ENCODE data around the gene PDE4D. TPM values are rescaled to one million over a fixed set of nuclear protein-coding genes. Genes with fewer than 3 reads are reported as not detected.

Gene PDE4D
- total and polyA plus RNA-seq, 2 donors (not counting 3 experiments of a cell fraction or from before 2014, with no cell fraction given) = 34.5 to 51.2 TPM

- dilution Hi-C loops (cut with MboI; ENCODE audit: extremely low pct_ligation_motif_present, low sequenced_read_pairs) = no loop called here
- Histone ChIP-seq H3K4me3 (replicated peaks in 1 of 3; ENCODE audit: insufficient read depth in 1 of 3, low read depth in 1 of 3, low read length in 3 of 3) (no peak overlapping the region), H3K4me1 (ENCODE audit: control insufficient read depth, extremely low read depth, insufficient read depth, low read length) (no peaks in the 10 kb centered on the region), H3K27ac (ENCODE audit: insufficient read depth, low read depth, low read length) (no peak overlapping the region), H3K27me3 (ENCODE audit: control insufficient read depth in 2 of 2, insufficient read depth in 2 of 2, low read length in 2 of 2) (no peaks in the 10 kb centered on the region), H4K20me1 (replicated peaks; ENCODE audit: control insufficient read depth, extremely low read depth, insufficient read depth, low read length) (peaks cover 5% of the 10 kb centered on the region), H3K79me2 (ENCODE audit: control insufficient read depth, insufficient read depth, low read length) (no peaks in the 10 kb centered on the region), H2AFZ (ENCODE audit: low read depth, low read length) (no peak overlapping the region), H3K36me3 (ENCODE audit: control insufficient read depth in 2 of 2, extremely low read depth in 1 of 2, insufficient read depth in 2 of 2, low read length in 2 of 2) (no peaks in the 10 kb centered on the region), H3K9me1 (replicated peaks; ENCODE audit: control insufficient read depth, extremely low read depth, insufficient read depth, low read length) (no peaks in the 10 kb centered on the region), H3K4me2 (ENCODE audit: insufficient read depth, low read length) (no peak overlapping the region), H3K9me3 (replicated peaks; ENCODE audit: control insufficient read depth, insufficient read depth, low read length) (no peaks in the 10 kb centered on the region), H3K9ac (replicated peaks; ENCODE audit: extremely low read depth, insufficient read depth, low read length) (no peak overlapping the region)
- POLR2A ChIA-PET = no interaction called here
- DNase-seq (ENCODE audit: low read depth, low spot score) (no peak), FAIRE-seq (no peak)
- intact Hi-C loops (cut with micrococcal nuclease) = no loop called here
- TF ChIP-seq MYC (IDR thresholded peaks at IDR 0.05; ENCODE audit: low read depth, low read length) = no peak
- no TSS peak for BruUV-seq (replicated peaks)
- CTCF ChIA-PET = no interaction called here
These were observed 867.8 kb downstream of the PDE4D start for GRCh38 chr5:59025734-59026133.

- FAIRE-seq = no peak
- BruUV-seq (replicated peaks) = no TSS peak
- dilution Hi-C loops (cut with MboI; ENCODE audit: extremely low pct_ligation_motif_present, low sequenced_read_pairs) = no loop called here
These were observed 871.5 kb downstream of the PDE4D start for GRCh38 chr5:59021837-59022514.

More at GRCh38 chr5:59021837-59022514, 871.5 kb downstream of the PDE4D start:
- Histone ChIP-seq H3K27me3 (ENCODE audit: control insufficient read depth in 2 of 2, insufficient read depth in 2 of 2, low read length in 2 of 2) (no peaks in the 10 kb centered on the region), H3K9me1 (replicated peaks; ENCODE audit: control insufficient read depth, extremely low read depth, insufficient read depth, low read length) (no peaks in the 10 kb centered on the region), H2AFZ (ENCODE audit: low read depth, low read length) (no peak overlapping the region), H3K4me3 (replicated peaks in 1 of 3; ENCODE audit: insufficient read depth in 1 of 3, low read depth in 1 of 3, low read length in 3 of 3) (no peak overlapping the region), H3K4me1 (ENCODE audit: control insufficient read depth, extremely low read depth, insufficient read depth, low read length) (no peaks in the 10 kb centered on the region), H3K4me2 (ENCODE audit: insufficient read depth, low read length) (no peak overlapping the region), H3K36me3 (ENCODE audit: control insufficient read depth in 2 of 2, extremely low read depth in 1 of 2, insufficient read depth in 2 of 2, low read length in 2 of 2) (no peaks in the 10 kb centered on the region), H3K9me3 (replicated peaks; ENCODE audit: control insufficient read depth, insufficient read depth, low read length) (no peaks in the 10 kb centered on the region), H3K9ac (replicated peaks; ENCODE audit: extremely low read depth, insufficient read depth, low read length) (no peak overlapping the region), H3K27ac (ENCODE audit: insufficient read depth, low read depth, low read length) (no peak overlapping the region), H4K20me1 (replicated peaks; ENCODE audit: control insufficient read depth, extremely low read depth, insufficient read depth, low read length) (peaks cover 5% of the 10 kb centered on the region), H3K79me2 (ENCODE audit: control insufficient read depth, insufficient read depth, low read length) (no peaks in the 10 kb centered on the region)
- intact Hi-C loops (cut with micrococcal nuclease) = no loop called here
- ChIA-PET POLR2A (no interaction called here), CTCF (no interaction called here)
- no peak for DNase-seq (ENCODE audit: low read depth, low spot score)
- TF ChIP-seq POLR2AphosphoS5 (IDR thresholded peaks at IDR 0.05; ENCODE audit: insufficient read depth, low read depth, low read length) (no peak), FOS (IDR thresholded peaks at IDR 0.05; ENCODE audit: borderline replicate concordance, insufficient read depth, low read length) (no peak), MAX (IDR thresholded peaks at IDR 0.05; ENCODE audit: insufficient read depth, insufficient read length) (no peak), GATA2 (IDR thresholded peaks at IDR 0.05; ENCODE audit: insufficient read depth, insufficient read length, low read depth, low read length) (no peak), MYC (IDR thresholded peaks at IDR 0.05; ENCODE audit: low read depth, low read length) (no peak)

All from endothelial cell of umbilical vein (primary cell).